HK-2 (cell line): ENCODE data around the gene CHIT1.

Source experiments
- DNase-seq: peaks from one replicate; pipeline ENCODE4 v3.0.0-alpha.2; 2018; ENCODE audit not compliant: unreplicated experiment

Gene CHIT1

DNA sequence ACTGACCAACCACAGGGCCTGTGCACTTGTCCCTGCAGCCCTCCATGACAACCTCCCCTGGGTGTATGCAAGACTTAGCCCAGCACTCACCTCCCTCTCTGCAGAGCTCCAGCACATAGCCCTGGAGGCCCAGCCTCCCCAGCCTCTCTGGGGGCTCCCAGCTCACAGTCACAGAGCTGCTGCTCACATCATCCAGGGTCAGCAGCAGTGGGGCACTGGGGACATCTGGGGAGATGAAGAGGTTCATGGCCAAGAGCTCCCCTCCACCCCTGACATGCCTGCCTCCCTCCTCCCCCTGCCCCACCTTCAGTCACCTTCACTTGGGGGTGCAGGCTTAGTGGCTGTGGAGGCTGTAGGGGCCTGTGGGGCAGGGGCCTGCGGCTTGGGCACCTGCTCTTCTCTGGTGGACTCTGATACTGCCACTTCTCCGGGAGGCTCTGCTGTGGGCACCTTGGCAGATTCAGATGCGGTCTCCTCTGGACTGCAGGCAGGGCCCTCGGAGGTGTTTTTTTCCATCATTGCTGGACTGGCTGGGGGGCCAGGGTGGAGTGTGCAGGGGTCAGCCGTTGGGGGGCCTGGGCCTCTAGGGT, 54.1 kb downstream of the CHIT1 start, which contains the start of gene MYBPH:
Gene MYBPH, minus strand, starts transcription at position 590 of the 590 bp plus-strand sequence. Its CDS starts 71 bp downstream, at position 519.
- no peak for DNase-seq

- no peak for DNase-seq
Measured at GRCh38 chr1:203174324-203174985, 55.0 kb downstream of the CHIT1 start.

GRCh38 chr1:203173566-203173965, 55.9 kb downstream of the CHIT1 start:
- DNase-seq: no peak

GRCh38 chr1:203173011-203173555, 56.4 kb downstream of the CHIT1 start:
- DNase-seq: no peak

DNA sequence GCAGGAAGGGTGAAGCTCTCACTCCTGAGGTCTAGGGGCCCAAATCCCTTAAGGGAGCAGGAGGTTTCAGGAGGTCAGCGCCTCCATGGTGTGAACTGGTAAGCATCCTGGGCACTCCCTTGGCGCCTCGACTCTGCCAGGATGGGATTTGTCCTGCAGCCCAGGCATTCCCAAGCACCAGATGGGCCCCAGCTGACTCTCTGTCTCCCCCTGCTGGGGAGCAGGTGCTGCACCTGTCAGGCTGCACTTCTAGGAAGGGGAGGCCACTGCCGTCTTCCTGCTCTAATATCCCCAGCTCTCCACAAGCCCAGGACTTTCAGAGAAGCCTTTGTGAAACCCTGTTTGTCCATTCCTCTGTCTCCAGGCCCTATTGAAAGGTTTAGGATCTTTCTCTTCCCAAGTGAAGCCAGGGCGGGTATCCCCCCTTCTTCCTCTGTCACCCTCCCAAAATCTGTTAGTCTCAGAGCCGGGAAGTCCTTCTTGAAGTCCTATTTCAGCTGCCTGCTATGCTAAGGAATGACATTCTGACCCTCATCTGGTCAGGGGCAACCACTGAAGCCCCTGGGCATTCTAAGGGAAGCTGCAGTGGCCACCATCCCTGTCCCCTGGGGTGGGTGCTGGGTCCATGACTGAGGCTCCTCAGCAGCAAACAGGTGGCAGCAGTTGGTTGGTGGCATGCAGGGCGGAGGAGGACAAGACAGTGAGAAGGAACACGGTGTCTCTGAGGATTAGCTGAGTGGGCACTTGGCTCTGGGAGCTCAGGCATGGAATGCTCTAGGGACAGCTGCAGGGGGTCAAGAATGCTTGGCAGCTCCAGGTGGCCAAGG, 57.1 kb downstream of the CHIT1 start:
- peak; percentile 86 for DNase-seq

DNA sequence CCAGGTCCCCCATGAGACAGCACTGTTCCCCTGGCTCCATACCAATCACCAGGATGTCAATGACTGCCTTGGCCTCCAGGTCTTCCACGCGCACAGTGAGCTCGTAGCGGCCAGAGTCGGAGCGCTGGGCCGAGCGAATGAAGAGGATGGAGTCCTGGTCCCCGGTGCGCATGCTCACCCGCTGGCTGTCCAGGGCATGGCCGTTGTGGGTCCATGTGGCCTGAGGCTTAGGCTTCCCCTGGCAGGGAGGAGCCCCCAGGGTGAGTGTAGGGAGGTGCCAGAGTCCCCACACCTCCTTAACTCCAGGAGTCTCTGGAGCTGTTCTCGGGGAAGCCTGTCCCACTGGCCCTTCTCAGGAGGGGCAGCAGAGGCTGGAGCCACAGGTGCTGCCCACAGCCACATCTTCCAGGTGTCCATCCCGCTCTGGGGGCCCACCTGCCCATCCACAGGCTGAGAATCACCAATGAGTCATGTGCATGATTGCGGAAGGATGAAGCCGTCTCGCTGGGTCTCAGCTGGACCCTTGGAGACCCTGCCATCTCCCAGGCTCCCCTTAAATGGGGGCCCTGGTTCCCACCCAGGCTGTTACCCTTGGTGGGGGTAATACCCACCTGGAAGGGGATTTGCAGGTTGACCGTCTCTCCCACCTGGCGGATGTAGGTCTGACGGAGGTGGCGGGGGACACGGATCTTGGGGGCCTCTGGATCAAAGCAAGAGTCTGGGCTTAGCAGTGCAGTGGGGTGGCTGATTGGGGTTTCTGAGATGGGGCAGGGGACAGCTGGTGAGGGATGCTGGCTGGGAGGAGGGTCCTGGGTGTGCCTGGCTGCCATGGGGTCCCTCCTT, 57.9 kb downstream of the CHIT1 start:
- no peak for DNase-seq

GRCh38 chr1:203170625-203171330, 58.7 kb downstream of the CHIT1 start:
- no peak for DNase-seq

DNA sequence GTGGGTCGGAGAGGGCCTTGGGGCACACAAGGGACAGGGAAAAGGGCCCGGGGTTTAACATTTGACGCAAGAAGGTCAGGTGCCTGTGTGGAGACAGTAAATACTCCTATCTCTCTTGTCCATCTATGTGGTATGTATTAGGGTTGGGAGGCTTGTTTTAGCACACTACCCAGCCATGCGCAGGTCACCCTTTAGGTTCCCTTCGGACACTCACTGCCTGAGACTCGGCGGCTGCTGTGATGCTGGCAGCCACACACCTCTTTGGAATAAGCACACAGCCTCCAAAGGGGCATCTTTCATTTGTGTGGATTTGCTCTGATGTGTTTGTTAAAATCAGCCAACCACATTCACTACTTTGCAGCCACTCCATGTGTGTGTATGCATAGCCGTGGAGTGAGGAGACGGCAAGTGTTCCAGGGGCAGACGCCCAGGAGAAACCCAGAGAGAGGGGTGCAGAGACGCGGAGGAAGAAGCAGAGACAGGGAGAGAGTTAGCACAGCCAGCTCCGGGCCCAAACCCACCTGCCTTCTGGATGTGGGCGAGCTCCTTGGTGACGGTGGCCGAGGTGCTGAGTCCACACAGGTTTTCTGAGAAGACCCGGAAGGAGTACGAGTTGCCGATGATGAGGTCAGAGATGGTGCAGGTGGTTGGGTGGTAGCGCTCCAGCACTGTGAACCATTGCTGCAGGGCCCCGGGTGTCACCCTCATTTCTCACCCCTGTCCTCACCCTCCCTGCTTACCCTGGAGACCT, 59.5 kb downstream of the CHIT1 start:
- no peak for DNase-seq

DNA sequence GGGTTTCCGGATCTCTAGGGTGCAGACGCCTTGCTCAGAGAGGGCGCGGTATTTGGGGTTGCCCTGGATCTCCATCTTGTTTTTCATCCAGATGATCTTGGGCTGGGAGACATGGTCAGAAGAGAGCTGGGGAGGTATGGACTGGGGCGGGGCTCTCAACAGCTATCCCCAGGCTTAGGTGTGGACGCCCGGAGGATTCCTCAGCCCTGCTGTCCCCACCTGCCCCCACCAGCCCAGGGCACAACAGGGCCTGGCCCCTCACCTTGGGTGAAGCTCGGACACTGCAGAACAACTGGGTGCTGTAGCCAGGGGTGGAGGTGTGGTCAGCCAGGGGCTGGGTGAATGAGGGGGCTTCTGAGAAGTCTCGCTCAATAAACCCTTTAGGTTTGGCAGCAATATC, 60.5 kb downstream of the CHIT1 start:
- no peak for DNase-seq

DNA sequence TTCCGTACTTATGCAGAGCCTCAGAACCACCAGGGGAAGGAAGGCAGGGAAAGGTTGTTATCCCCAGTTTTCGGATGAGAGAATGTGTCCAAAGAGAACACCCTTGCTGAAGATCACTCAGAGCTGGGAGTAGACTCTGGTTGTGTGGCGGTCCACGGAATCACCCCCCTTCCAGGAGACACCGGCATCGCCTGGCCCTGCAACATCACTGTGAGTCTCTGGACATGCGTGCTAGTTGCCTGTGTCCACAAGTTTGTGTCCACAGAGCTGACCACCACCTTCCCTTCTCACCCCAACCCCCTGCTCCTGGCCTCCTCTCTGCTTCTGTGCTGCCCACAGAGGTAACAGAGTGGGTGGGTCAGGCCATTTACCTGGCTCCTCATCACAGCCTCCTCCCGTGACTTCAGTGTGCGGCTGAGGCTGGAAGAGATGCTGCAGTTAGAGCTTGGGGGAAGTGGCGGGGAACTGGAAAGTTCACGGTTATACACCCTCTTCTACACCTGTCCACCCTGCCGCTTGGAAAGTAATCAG, 61.2 kb downstream of the CHIT1 start:
- DNase-seq: no peak

DNA sequence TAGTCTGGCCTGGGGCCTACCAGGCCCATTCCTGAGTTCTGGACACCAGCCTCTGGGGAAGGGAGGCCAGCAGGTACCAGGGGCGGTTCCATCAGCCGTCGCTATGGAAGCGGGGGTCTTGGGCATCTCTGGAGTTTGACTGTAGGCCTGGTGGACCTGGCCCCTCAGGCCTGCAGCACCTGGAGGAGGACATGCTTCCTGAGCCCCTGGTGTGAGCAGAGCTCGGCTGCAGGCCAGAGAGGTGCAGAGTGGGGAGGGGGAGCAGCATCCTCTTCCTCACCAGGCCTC, 61.6 kb downstream of the CHIT1 start:
- no peak for DNase-seq

DNA sequence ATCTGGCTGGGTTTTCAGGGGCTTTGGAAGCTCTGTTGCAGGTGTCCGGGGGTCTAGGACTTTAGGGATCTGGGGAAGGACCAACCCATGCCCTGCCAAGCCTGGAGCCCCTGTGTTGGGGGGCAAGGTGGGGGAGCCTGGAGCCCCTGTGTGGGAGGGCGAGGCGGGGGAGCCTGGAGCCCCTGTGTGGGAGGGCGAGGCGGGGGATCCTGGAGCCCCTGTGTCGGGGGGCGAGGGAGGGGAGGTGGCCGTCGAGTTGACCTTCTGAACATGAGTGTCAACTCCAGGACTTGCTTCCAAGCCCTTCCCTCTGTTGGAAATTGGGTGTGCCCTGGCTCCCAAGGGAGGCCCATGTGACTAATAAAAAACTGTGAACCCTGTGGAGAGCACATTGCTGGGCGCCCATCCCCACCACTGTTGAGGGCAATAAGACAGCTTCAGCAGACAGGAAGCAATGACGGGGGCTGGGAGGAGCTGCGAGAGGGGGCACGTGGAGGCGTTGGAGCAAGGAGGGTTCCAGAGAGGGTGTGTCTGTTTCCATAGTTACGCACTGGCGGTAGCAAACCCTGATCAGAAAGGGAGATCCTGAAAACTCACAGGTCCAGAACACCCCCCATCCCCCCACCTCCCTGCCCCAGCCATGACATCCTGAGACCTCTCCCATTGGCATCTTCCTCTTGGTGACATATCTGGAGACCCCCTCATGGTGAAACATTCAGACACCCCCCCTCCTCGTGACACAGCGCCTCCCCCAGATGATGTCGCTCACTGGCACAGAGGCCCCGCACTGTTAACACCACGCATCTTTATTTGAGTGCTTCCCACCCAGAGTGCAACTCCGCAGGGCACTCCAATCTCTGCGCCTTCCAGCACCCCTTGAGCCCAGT, 62.2 kb downstream of the CHIT1 start:
- peak; percentile 59 for DNase-seq

GRCh38 chr1:203166192-203166940, 63.1 kb downstream of the CHIT1 start:
- DNase-seq: no peak
